Activated T-helper 2 cell treated with anti-CD3 and anti-CD28 coated beads, Interferon-gamma antibody, Interleukin-2, Interleukin-4, amounts not matched to agents 10 μg/mL and 5 μg/mL and 100 μg/mL, durations not matched to agents 14 hours and 24 hours and 36 hours (primary cell): Measurements from ENCODE around the gene CSNK2A2. TPM values are rescaled to one million over a fixed set of nuclear protein-coding genes. Genes with fewer than 3 reads are reported as not detected.

Experiments
- DNase-seq: peaks from one replicate; pipeline ENCODE4 v3.0.0; 2021; ENCODE audit warnings: low spot score
- H3K27ac Mint-ChIP-seq: one replicate; pipeline ENCODE4 v1.8.0; 2021; ENCODE audit warnings: mixed read lengths
- H3K27me3 Mint-ChIP-seq: one replicate; pipeline ENCODE4 v1.8.0; 2021; ENCODE audit warnings: low read depth, mixed read lengths
- H3K36me3 Mint-ChIP-seq: one replicate; pipeline ENCODE4 v1.8.0; 2021; ENCODE audit warnings: low read depth, mixed read lengths
- H3K4me1 Mint-ChIP-seq: one replicate; pipeline ENCODE4 v1.8.0; 2021; ENCODE audit warnings: low read depth, mixed read lengths
- H3K4me3 Mint-ChIP-seq: one replicate; pipeline ENCODE4 v1.8.0; 2021; ENCODE audit warnings: low read depth, mild to moderate bottlenecking, moderate library complexity, mixed read lengths
- H3K9me3 Mint-ChIP-seq: one replicate; pipeline ENCODE4 v1.8.0; 2021; ENCODE audit warnings: mixed read lengths
- intact Hi-C: fragments of 100-400 bp; cut with micrococcal nuclease; formaldehyde crosslinking; loops from one replicate; pipeline ENCODE4 v1.15.1; 2023
- total RNA-seq: library from RNA; stranded (reverse); gene quantifications from 2 replicates; pipeline ENCODE4 v1.2.3, GENCODE V29; 2022

The CSNK2A2 gene
- total RNA-seq, 1 donor from 2014 or later = 93.9 TPM

- no peak for DNase-seq
- peaks cover 4% of the 10 kb centered on the region for H3K4me1 Mint-ChIP-seq
- H3K27ac Mint-ChIP-seq = no peak overlapping the region
- H3K9me3 Mint-ChIP-seq = no peaks in the 10 kb centered on the region
- intact Hi-C loops = no loop called here
- H3K36me3 Mint-ChIP-seq = peaks cover 22% of the 10 kb centered on the region
- H3K27me3 Mint-ChIP-seq = no peaks in the 10 kb centered on the region
- no peak overlapping the region for H3K4me3 Mint-ChIP-seq
Observed at GRCh38 chr16:58155839-58156238, 42.1 kb downstream of the CSNK2A2 start.

GRCh38 chr16:58154345-58154744, 43.6 kb downstream of the CSNK2A2 start:
- Mint-ChIP-seq H3K4me3 (no peak overlapping the region), H3K9me3 (no peaks in the 10 kb centered on the region), H3K4me1 (peaks cover 4% of the 10 kb centered on the region), H3K27ac (no peak overlapping the region), H3K27me3 (no peaks in the 10 kb centered on the region), H3K36me3 (peaks cover 10% of the 10 kb centered on the region)
- intact Hi-C loops = no loop called here
- DNase-seq = no peak

- Mint-ChIP-seq H3K36me3 (no peaks in the 10 kb centered on the region), H3K27me3 (no peaks in the 10 kb centered on the region), H3K4me3 (no peak overlapping the region), H3K27ac (no peak overlapping the region), H3K4me1 (peaks cover 4% of the 10 kb centered on the region), H3K9me3 (no peaks in the 10 kb centered on the region)
- DNase-seq = no peak
- intact Hi-C loops = no loop called here
Observed at GRCh38 chr16:58152246-58152868, 45.5 kb downstream of the CSNK2A2 start.

- Mint-ChIP-seq H3K9me3 (no peaks in the 10 kb centered on the region), H3K4me1 (no peaks in the 10 kb centered on the region), H3K4me3 (no peak overlapping the region), H3K27ac (no peak overlapping the region), H3K36me3 (no peaks in the 10 kb centered on the region), H3K27me3 (no peaks in the 10 kb centered on the region)
- DNase-seq = no peak
- intact Hi-C loops = no loop called here
Observed at GRCh38 chr16:58148526-58148925, 49.4 kb downstream of the CSNK2A2 start.

GRCh38 chr16:58148099-58148498, 49.8 kb downstream of the CSNK2A2 start:
- no peak for DNase-seq
- H3K27me3 Mint-ChIP-seq = no peaks in the 10 kb centered on the region
- H3K4me1 Mint-ChIP-seq = no peaks in the 10 kb centered on the region
- H3K36me3 Mint-ChIP-seq = no peaks in the 10 kb centered on the region
- no peaks in the 10 kb centered on the region for H3K9me3 Mint-ChIP-seq
- H3K27ac Mint-ChIP-seq = no peak overlapping the region
- intact Hi-C loops = no loop called here
- no peak overlapping the region for H3K4me3 Mint-ChIP-seq

- Mint-ChIP-seq H3K4me3 (no peak overlapping the region), H3K27ac (no peak overlapping the region), H3K4me1 (no peaks in the 10 kb centered on the region), H3K36me3 (peaks cover 4% of the 10 kb centered on the region), H3K9me3 (peaks cover 22% of the 10 kb centered on the region), H3K27me3 (no peaks in the 10 kb centered on the region)
- intact Hi-C loops = no loop called here
- no peak for DNase-seq
Observed at GRCh38 chr16:58138852-58139251, 59.1 kb downstream of the CSNK2A2 start.

GRCh38 chr16:58137581-58137980, 60.3 kb downstream of the CSNK2A2 start:
- DNase-seq = no peak
- Mint-ChIP-seq H3K36me3 (peaks cover 4% of the 10 kb centered on the region), H3K4me1 (no peaks in the 10 kb centered on the region), H3K27me3 (no peaks in the 10 kb centered on the region), H3K9me3 (peaks cover 22% of the 10 kb centered on the region), H3K4me3 (no peak overlapping the region), H3K27ac (no peak overlapping the region)
- intact Hi-C loops = no loop called here

GRCh38 chr16:58129097-58129936, 68.6 kb downstream of the CSNK2A2 start, which contains the start of gene CFAP20:
TSS of gene CFAP20 (minus strand) at chr16:58129381. CDS start at chr16:58129115, 266 bp downstream.
- peak within 1 kb of the TSS; percentile 69 for H3K27ac Mint-ChIP-seq

GRCh38 chr16:58128711-58129096, 69.2 kb downstream of the CSNK2A2 start:
- DNase-seq = no peak
- intact Hi-C loops = loop anchor here (1.0 to 10.0 kb wide), 6 partner anchors 68 to 516 kb away; partner anchors contain the start of genes KATNB1 and MMP15
- Mint-ChIP-seq H3K4me3 (peak overlapping the region; percentile 78), H3K27me3 (no peaks in the 10 kb centered on the region), H3K9me3 (no peaks in the 10 kb centered on the region), H3K27ac (peak overlapping the region; percentile 69), H3K4me1 (peaks cover 36% of the 10 kb centered on the region), H3K36me3 (peaks cover 6% of the 10 kb centered on the region)

More at GRCh38 chr16:58129097-58129936, 68.6 kb downstream of the CSNK2A2 start, which contains the start of gene CFAP20:
- Mint-ChIP-seq H3K4me1 (peaks cover 30% of the 10 kb centered on the region), H3K36me3 (peaks cover 6% of the 10 kb centered on the region), H3K9me3 (no peaks in the 10 kb centered on the region), H3K27me3 (no peaks in the 10 kb centered on the region), H3K4me3 (peak within 1 kb of the TSS; percentile 78)
- intact Hi-C loops = loop anchor here (1.0 to 10.0 kb wide), 6 partner anchors 67 to 517 kb away; partner anchors contain the start of genes KATNB1 and MMP15
- peak; percentile 97 for DNase-seq

GRCh38 chr16:58128181-58128631, 69.7 kb downstream of the CSNK2A2 start:
- intact Hi-C loops = loop anchor here (2.0 to 10.0 kb wide), 4 partner anchors 69 to 516 kb away; no protein-coding TSS in a partner anchor
- H3K36me3 Mint-ChIP-seq = peaks cover 6% of the 10 kb centered on the region
- no peak for DNase-seq
- H3K4me1 Mint-ChIP-seq = peaks cover 37% of the 10 kb centered on the region
- no peaks in the 10 kb centered on the region for H3K27me3 Mint-ChIP-seq
- H3K27ac Mint-ChIP-seq = peak overlapping the region; percentile 69
- peak overlapping the region; percentile 78 for H3K4me3 Mint-ChIP-seq
- H3K9me3 Mint-ChIP-seq = no peaks in the 10 kb centered on the region

- intact Hi-C loops = loop anchor here (1.0 to 10.0 kb wide), 5 partner anchors 69 to 515 kb away; no protein-coding TSS in a partner anchor
- Mint-ChIP-seq H3K4me3 (peak overlapping the region; percentile 78), H3K9me3 (no peaks in the 10 kb centered on the region), H3K27me3 (no peaks in the 10 kb centered on the region), H3K27ac (no peak overlapping the region), H3K36me3 (peaks cover 6% of the 10 kb centered on the region), H3K4me1 (peaks cover 38% of the 10 kb centered on the region)
- DNase-seq = no peak
Observed at GRCh38 chr16:58127634-58128033, 70.3 kb downstream of the CSNK2A2 start.

- peak; percentile 16 for DNase-seq
- peaks cover 40% of the 10 kb centered on the region for H3K4me1 Mint-ChIP-seq
Observed at GRCh38 chr16:58127033-58127556, 70.8 kb downstream of the CSNK2A2 start.

More at GRCh38 chr16:58127033-58127556, 70.8 kb downstream of the CSNK2A2 start:
- H3K27ac Mint-ChIP-seq = peak overlapping the region; percentile 64
- H3K36me3 Mint-ChIP-seq = peaks cover 6% of the 10 kb centered on the region
- H3K27me3 Mint-ChIP-seq = no peaks in the 10 kb centered on the region
- intact Hi-C loops = loop anchor here (1.0 to 10.0 kb wide), 3 partner anchors 107 to 515 kb away; no protein-coding TSS in a partner anchor
- H3K9me3 Mint-ChIP-seq = no peaks in the 10 kb centered on the region
- H3K4me3 Mint-ChIP-seq = peak overlapping the region; percentile 78
